Stimulated activated CD4-positive, alpha-beta T cell treated with anti-CD3 and anti-CD28 coated beads, Interleukin-1b, Interleukin-23, amount 100 ng/mL, for 1 hour (primary cell): ENCODE measurements around the gene ATP6V1A.

ENCODE experiments used
- DNase-seq, 2 donors: peaks; one replicate each; pipeline ENCODE4 v3.0.0-alpha.2; 2020; ENCODE audit warnings: low read depth in 2 of 2

ATP6V1A gene

GRCh38 chr3:113747283-113748046 lies 630 bp downstream of the ATP6V1A start:
- peak in 1 of 2 donors; percentile 12 for DNase-seq

- no peak for DNase-seq
Measured at GRCh38 chr3:113751141-113751540, 4.3 kb downstream of the ATP6V1A start.

GRCh38 chr3:113753376-113753985 lies 6.6 kb downstream of the ATP6V1A start:
- DNase-seq, result no peak

GRCh38 chr3:113754494-113755159 lies 7.8 kb downstream of the ATP6V1A start:
- no peak for DNase-seq

- no peak for DNase-seq
Measured at GRCh38 chr3:113758389-113759024, 11.7 kb downstream of the ATP6V1A start.

- DNase-seq, result no peak
Measured at GRCh38 chr3:113764698-113765097, 17.9 kb downstream of the ATP6V1A start.

GRCh38 chr3:113769551-113769950 lies 22.7 kb downstream of the ATP6V1A start:
- no peak for DNase-seq

- no peak for DNase-seq
Measured at GRCh38 chr3:113771993-113772392, 25.2 kb downstream of the ATP6V1A start.

- DNase-seq, result no peak
Measured at GRCh38 chr3:113773381-113773780, 26.5 kb downstream of the ATP6V1A start.

GRCh38 chr3:113775516-113775915 lies 28.7 kb downstream of the ATP6V1A start:
- no peak for DNase-seq

GRCh38 chr3:113776564-113776963 lies 29.7 kb downstream of the ATP6V1A start:
- DNase-seq, result no peak

GRCh38 chr3:113783463-113783862 lies 36.6 kb downstream of the ATP6V1A start:
- DNase-seq, result no peak

GRCh38 chr3:113783980-113784379 lies 37.1 kb downstream of the ATP6V1A start:
- no peak for DNase-seq

- no peak for DNase-seq
Measured at GRCh38 chr3:113791381-113791780, 44.5 kb downstream of the ATP6V1A start.

GRCh38 chr3:113794526-113794925 lies 47.7 kb downstream of the ATP6V1A start:
- no peak for DNase-seq

- DNase-seq, result no peak
Measured at GRCh38 chr3:113795693-113796092, 48.9 kb downstream of the ATP6V1A start.

- DNase-seq, result no peak
Measured at GRCh38 chr3:113802795-113803455, 56.1 kb downstream of the ATP6V1A start.

- no peak for DNase-seq
Measured at GRCh38 chr3:113804661-113805060, 57.8 kb downstream of the ATP6V1A start.

GRCh38 chr3:113805249-113805648 lies 58.4 kb downstream of the ATP6V1A start:
- no peak for DNase-seq

GRCh38 chr3:113812854-113813253 lies 66.0 kb downstream of the ATP6V1A start:
- no peak for DNase-seq

- no peak for DNase-seq
Measured at GRCh38 chr3:113819866-113820265, 73.0 kb downstream of the ATP6V1A start.

GRCh38 chr3:113825090-113825489 lies 78.3 kb downstream of the ATP6V1A start:
- no peak for DNase-seq
